DMS153 treated with DMSO at 0.1 percent for 48 hours (cell line): ENCODE results near the gene TBX1.

Source experiments
- DNase-seq: peaks from one replicate; lab custom pipeline; 2025; ENCODE audit not compliant: unreplicated experiment; lab: John Stamatoyannopoulos, UW

Gene TBX1

GRCh38 chr22:19737846-19738663, 22.5 kb upstream of the TBX1 start:
- no peak for DNase-seq

GRCh38 chr22:19738664-19739447, 21.7 kb upstream of the TBX1 start:
- no peak for DNase-seq

GRCh38 chr22:19739448-19739895, 21.1 kb upstream of the TBX1 start:
- DNase-seq, result no peak

GRCh38 chr22:19739911-19740449, 20.6 kb upstream of the TBX1 start:
- no peak for DNase-seq

- no peak for DNase-seq
These were observed 20.0 kb upstream of the TBX1 start for GRCh38 chr22:19740586-19740985.

- no peak for DNase-seq
These were observed 19.5 kb upstream of the TBX1 start for GRCh38 chr22:19741053-19741452.

GRCh38 chr22:19742160-19743066, 18.2 kb upstream of the TBX1 start:
- DNase-seq, result no peak

- DNase-seq, result no peak
These were observed 17.5 kb upstream of the TBX1 start for GRCh38 chr22:19743081-19743480.

- no peak for DNase-seq
These were observed 16.9 kb upstream of the TBX1 start for GRCh38 chr22:19743651-19744050.

- DNase-seq, result no peak
These were observed 16.1 kb upstream of the TBX1 start for GRCh38 chr22:19744350-19745006.

- no peak for DNase-seq
These were observed 15.2 kb upstream of the TBX1 start for GRCh38 chr22:19745155-19746101.

- DNase-seq, result no peak
These were observed 13.9 kb upstream of the TBX1 start for GRCh38 chr22:19746726-19747125.

GRCh38 chr22:19747551-19747950, 13.0 kb upstream of the TBX1 start:
- no peak for DNase-seq

- DNase-seq, result no peak
These were observed 12.4 kb upstream of the TBX1 start for GRCh38 chr22:19748139-19748538.

GRCh38 chr22:19748991-19749664, 11.4 kb upstream of the TBX1 start:
- DNase-seq, result no peak

GRCh38 chr22:19749876-19750275, 10.7 kb upstream of the TBX1 start:
- no peak for DNase-seq

GRCh38 chr22:19750507-19751490, 9.8 kb upstream of the TBX1 start:
- DNase-seq, result no peak
